IPS DF 4.7 (cell line): ENCODE data around the gene SCYL3.
"Not testable (repeated sequence)": the region's sequence is repeated elsewhere in the genome, so short reads cannot be mapped to it uniquely, and the experiment has no call there.

Experiments
- DNase-seq: peaks from one replicate; pipeline ENCODE4 v3.0.0-alpha.2; 2013; ENCODE audit warnings: low spot score; ENCODE audit errors: extremely low read depth

The SCYL3 gene

GRCh38 chr1:169816617-169817016 is 77.1 kb downstream of the SCYL3 start:
- DNase-seq = no peak

GRCh38 chr1:169814265-169814664 is 79.4 kb downstream of the SCYL3 start:
- no peak for DNase-seq

GRCh38 chr1:169812131-169812530 is 81.6 kb downstream of the SCYL3 start:
- no peak for DNase-seq

GRCh38 chr1:169811418-169812035 is 82.2 kb downstream of the SCYL3 start:
- not testable (repeated sequence) for DNase-seq

- DNase-seq = no peak
Measured at GRCh38 chr1:169809370-169810095, 84.2 kb downstream of the SCYL3 start.

GRCh38 chr1:169804941-169805340 is 88.8 kb downstream of the SCYL3 start:
- DNase-seq = no peak

GRCh38 chr1:169802888-169803287 is 90.8 kb downstream of the SCYL3 start:
- no peak for DNase-seq
